ENCODE data around the gene MS4A6E. TPM values are rescaled to one million over a fixed set of nuclear protein-coding genes. Genes with fewer than 3 reads are reported as not detected.
"Not testable (repeated sequence)": the region's sequence is repeated elsewhere in the genome, so short reads cannot be mapped to it uniquely, and the experiment has no call there.

The MS4A6E gene
- total RNA-seq, 1 experiment from 2014 or later = not detected

GRCh38 chr11:60301178-60301577, 25.9 kb upstream of the MS4A6E start:
- DNase-seq = no peak
- Histone ChIP-seq H2AFZ (no peak overlapping the region), H3K4me1 (replicated peaks; ENCODE audit: insufficient read depth) (peaks cover 5% of the 10 kb centered on the region; the same call in 1 of the 2 replicates), H3K9me3 (ENCODE audit: insufficient read depth, low read depth) (no peaks in the 10 kb centered on the region; the same call in 1 of the 2 replicates), H3K27ac (peak overlapping the region; percentile 18; the same call in 1 of the 2 replicates), H3F3A (ENCODE audit: insufficient read depth, low read depth) (no peaks in the 10 kb centered on the region; the same call in 1 of the 2 replicates), H3K36me3 (ENCODE audit: low read depth) (no peaks in the 10 kb centered on the region), H3K79me2 (ENCODE audit: low read depth) (no peaks in the 10 kb centered on the region), H3K9me2 (ENCODE audit: insufficient read depth) (no peaks in the 10 kb centered on the region), H3K4me3 (no peak overlapping the region), H3K27me3 (ENCODE audit: insufficient read depth, low read depth) (no peaks in the 10 kb centered on the region), H4K20me1 (ENCODE audit: insufficient read depth) (no peaks in the 10 kb centered on the region), H3K4me2 (no peak overlapping the region)
- POLR2A ChIA-PET (ENCODE audit: unreplicated experiment) = no interaction called here
- TF ChIP-seq EZH2 (IDR thresholded peaks at IDR 0.05; ENCODE audit: low read depth) (no peak), CTCF (conservative IDR thresholded peaks at IDR 0.05) (no peak)
- CTCF ChIA-PET = no interaction called here
- no TSS peak for BruUV-seq (replicated peaks)
- intact Hi-C loops (cut with micrococcal nuclease; ENCODE audit: unreplicated experiment) = no loop called here

- H3F3A ChIP-seq (ENCODE audit: insufficient read depth, low read depth); H3K27ac ChIP-seq; H3K79me2 ChIP-seq (ENCODE audit: low read depth); POLR2A ChIA-PET (ENCODE audit: unreplicated experiment); CTCF ChIA-PET; H3K36me3 ChIP-seq (ENCODE audit: low read depth); H3K4me2 ChIP-seq; DNase-seq; intact Hi-C loops (cut with micrococcal nuclease; ENCODE audit: unreplicated experiment); H3K4me3 ChIP-seq; H3K27me3 ChIP-seq (ENCODE audit: insufficient read depth, low read depth); H3K4me1 ChIP-seq (replicated peaks; ENCODE audit: insufficient read depth); H3K9me3 ChIP-seq (ENCODE audit: insufficient read depth, low read depth); H3K9me2 ChIP-seq (ENCODE audit: insufficient read depth); H2AFZ ChIP-seq; BruUV-seq (replicated peaks); H4K20me1 ChIP-seq (ENCODE audit: insufficient read depth): not testable (repeated sequence)
These were observed 25.2 kb upstream of the MS4A6E start for GRCh38 chr11:60301884-60302283.

GRCh38 chr11:60303661-60304060, 23.4 kb upstream of the MS4A6E start:
- H3K4me3 ChIP-seq = no peak overlapping the region
- BruUV-seq (replicated peaks) = no TSS peak
- no peaks in the 10 kb centered on the region; the same call in 1 of the 2 replicates for H3K9me3 ChIP-seq (ENCODE audit: insufficient read depth, low read depth)
- no peaks in the 10 kb centered on the region for H4K20me1 ChIP-seq (ENCODE audit: insufficient read depth)
- no peak for TF ChIP-seq EZH2 (IDR thresholded peaks at IDR 0.05; ENCODE audit: low read depth)
- TF ChIP-seq CTCF (conservative IDR thresholded peaks at IDR 0.05) = no peak
- no peaks in the 10 kb centered on the region for H3K79me2 ChIP-seq (ENCODE audit: low read depth)
- peaks cover 5% of the 10 kb centered on the region; the same call in 1 of the 2 replicates for H3K4me1 ChIP-seq (replicated peaks; ENCODE audit: insufficient read depth)
- CTCF ChIA-PET = no interaction called here
- no peaks in the 10 kb centered on the region; the same call in 1 of the 2 replicates for H3F3A ChIP-seq (ENCODE audit: insufficient read depth, low read depth)
- POLR2A ChIA-PET (ENCODE audit: unreplicated experiment) = no interaction called here
- no peak overlapping the region for H3K27ac ChIP-seq
- no peak for DNase-seq
- no peaks in the 10 kb centered on the region for H3K9me2 ChIP-seq (ENCODE audit: insufficient read depth)
- no peaks in the 10 kb centered on the region for H3K27me3 ChIP-seq (ENCODE audit: insufficient read depth, low read depth)
- intact Hi-C loops (cut with micrococcal nuclease; ENCODE audit: unreplicated experiment) = no loop called here
- no peaks in the 10 kb centered on the region for H3K36me3 ChIP-seq (ENCODE audit: low read depth)
- H2AFZ ChIP-seq = no peak overlapping the region
- H3K4me2 ChIP-seq = no peak overlapping the region

Measured in PC-9 (cell line).